Effector CD4-positive, alpha-beta T cell (primary cell): ENCODE measurements around the gene ACACA.
"Not testable (repeated sequence)": the region's sequence is repeated elsewhere in the genome, so short reads cannot be mapped to it uniquely, and the experiment has no call there.

Experiments used
- DNase-seq: peaks from one replicate; pipeline ENCODE4 v3.0.0-alpha.2; 2020

Gene ACACA

GRCh38 chr17:37092701-37093100 lies 313.9 kb downstream of the ACACA start:
- no peak for DNase-seq

GRCh38 chr17:37092071-37092470 lies 314.6 kb downstream of the ACACA start:
- no peak for DNase-seq

GRCh38 chr17:37090941-37091340 lies 315.7 kb downstream of the ACACA start:
- DNase-seq, result no peak

- DNase-seq, result peak; percentile 43
Observed at GRCh38 chr17:37089956-37090355, 316.7 kb downstream of the ACACA start.

GRCh38 chr17:37088913-37089312 lies 317.7 kb downstream of the ACACA start:
- no peak for DNase-seq

GRCh38 chr17:37088459-37088858 lies 318.2 kb downstream of the ACACA start:
- no peak for DNase-seq

GRCh38 chr17:37087683-37088082 lies 319.0 kb downstream of the ACACA start:
- DNase-seq, result no peak

GRCh38 chr17:37086948-37087347 lies 319.7 kb downstream of the ACACA start:
- no peak for DNase-seq

- no peak for DNase-seq
Observed at GRCh38 chr17:37086334-37086733, 320.3 kb downstream of the ACACA start.

GRCh38 chr17:37084372-37084771 lies 322.3 kb downstream of the ACACA start:
- DNase-seq, result no peak

- no peak for DNase-seq
Observed at GRCh38 chr17:37083456-37083855, 323.2 kb downstream of the ACACA start.

GRCh38 chr17:37082985-37083384 lies 323.7 kb downstream of the ACACA start:
- no peak for DNase-seq

- no peak for DNase-seq
Observed at GRCh38 chr17:37082311-37082860, 324.2 kb downstream of the ACACA start.

GRCh38 chr17:37081287-37081686 lies 325.3 kb downstream of the ACACA start:
- no peak for DNase-seq

GRCh38 chr17:37079735-37080134 lies 326.9 kb downstream of the ACACA start:
- DNase-seq, result no peak

- no peak for DNase-seq
Observed at GRCh38 chr17:37079065-37079708, 327.4 kb downstream of the ACACA start.

GRCh38 chr17:37073464-37073863 lies 333.2 kb downstream of the ACACA start:
- DNase-seq, result not testable (repeated sequence)

GRCh38 chr17:37069087-37069486 lies 337.5 kb downstream of the ACACA start:
- no peak for DNase-seq

GRCh38 chr17:37068266-37068665 lies 338.4 kb downstream of the ACACA start:
- no peak for DNase-seq

- no peak for DNase-seq
Observed at GRCh38 chr17:37067555-37068111, 339.0 kb downstream of the ACACA start.

GRCh38 chr17:37066322-37067255 lies 340.0 kb downstream of the ACACA start:
- no peak for DNase-seq

GRCh38 chr17:37065486-37066321 lies 340.9 kb downstream of the ACACA start:
- DNase-seq, result no peak

GRCh38 chr17:37064956-37065355 lies 341.7 kb downstream of the ACACA start:
- no peak for DNase-seq
